Measurements from ENCODE around the gene STAT2. TPM values are rescaled to one million over a fixed set of nuclear protein-coding genes. Genes with fewer than 3 reads are reported as not detected.

The STAT2 gene
- total and polyA plus RNA-seq, 10 of the 15 experiments (the other 5 are each of a cell fraction or from before 2014, with no cell fraction given), result 16.9 to 106 (median 77.9) TPM

DNA sequence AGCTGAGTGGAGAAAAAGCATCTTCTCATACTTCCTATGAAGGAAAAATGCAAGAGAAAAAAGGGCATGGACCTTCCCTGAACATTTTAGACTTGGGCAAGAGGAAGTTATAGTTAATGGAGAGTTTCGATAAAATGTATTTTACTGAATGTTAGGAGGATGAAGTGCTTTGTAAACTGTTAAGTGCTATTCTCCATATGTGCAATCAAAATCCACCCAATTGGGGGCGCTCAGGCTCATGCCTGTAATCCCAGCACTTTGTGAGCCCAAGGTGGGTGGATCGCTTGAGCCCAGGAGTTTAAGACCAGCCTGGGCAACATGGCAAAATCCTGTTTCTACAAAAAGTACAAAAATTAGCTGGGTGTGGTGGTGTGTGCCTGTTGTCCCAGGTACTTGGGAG, 42.2 kb downstream of the STAT2 start:
- ChIA-PET RAD21 (ENCODE audit: unreplicated experiment) (interaction anchor here (3.7 to 5.5 kb wide), 2 partner anchors 42 to 144 kb away, joined by 34 to 71 read pairs; partner anchors contain the start of gene STAT2), SMC1A (ENCODE audit: uncharacterized antibody, unreplicated experiment) (interaction anchor here (2.4 to 2.8 kb wide), 2 partner anchors 131 to 143 kb away, joined by 14 read pairs; partner anchors contain the start of gene TIMELESS), CTCF (interaction anchor here (5.6 kb wide), 1 partner anchor 145 kb away, joined by 76 read pairs; no protein-coding TSS in a partner anchor), POLR2A (interaction anchor here (0.6 to 3.0 kb wide), 3 partner anchors 21 to 144 kb away, joined by 3 to 14 read pairs (median 6); partner anchors contain the start of gene IL23A)
- Histone ChIP-seq H3K27me3 (replicated peaks in 1 of 2; ENCODE audit: control insufficient read depth in 2 of 2, insufficient read depth in 2 of 2, low read length in 1 of 2) (no peaks in the 10 kb centered on the region), H3K4me2 (ENCODE audit: control insufficient read depth, insufficient read depth) (no peak overlapping the region), H3K4me3 (no peak overlapping the region), H3K36me3 (ENCODE audit: control insufficient read depth in 2 of 2, insufficient read depth in 2 of 2, low read length in 1 of 2) (peaks cover 2 to 11% of the 10 kb centered on the region in 2 experiments; a peak in 3 of 4 replicates), H2AFZ (ENCODE audit: control insufficient read depth, low read depth, low read length) (no peak overlapping the region), H3K4me1 (ENCODE audit: control insufficient read depth, insufficient read depth, low read length) (peaks cover 3% of the 10 kb centered on the region), H3K9me3 (replicated peaks; ENCODE audit: control insufficient read depth, insufficient read depth, low read length) (no peaks in the 10 kb centered on the region), H4K20me1 (ENCODE audit: control insufficient read depth, insufficient read depth) (no peaks in the 10 kb centered on the region), H3K27ac (ENCODE audit: control insufficient read depth, insufficient read depth) (no peak overlapping the region), H3K79me2 (ENCODE audit: control insufficient read depth, insufficient read depth, low read length) (peaks cover 19% of the 10 kb centered on the region), H3K9ac (ENCODE audit: control insufficient read depth, insufficient read depth, low read length) (no peak overlapping the region)
- 96% methylated on average over 3 of the region's 3 CpGs for WGBS (ENCODE audit: insufficient coverage, insufficient replicate concordance, low lambda C conversion rate, missing lambda C conversion rate)
- no peak for TF ChIP-seq IRF4 (IDR thresholded peaks at IDR 0.05; ENCODE audit: low read depth, low read length)
- TF ChIP-seq RAD21 (IDR thresholded peaks at IDR 0.05; ENCODE audit: insufficient read depth, low read depth, low read length), result peak; percentile 26; the same call in 1 of the 2 replicates
- BruUV-seq (replicated peaks), result no TSS peak
- ATAC-seq (no peak), DNase-seq (ENCODE audit: low read depth, low spot score) (no peak), FAIRE-seq (no peak)
- intact Hi-C loops (cut with micrococcal nuclease; ENCODE audit: unreplicated experiment), result loop anchor here (5.0 kb wide), 1 partner anchor 200 kb away; the partner anchor contains the start of genes RPL41 and ZC3H10
- in situ Hi-C loops (cut with MboI), result no loop called here

DNA sequence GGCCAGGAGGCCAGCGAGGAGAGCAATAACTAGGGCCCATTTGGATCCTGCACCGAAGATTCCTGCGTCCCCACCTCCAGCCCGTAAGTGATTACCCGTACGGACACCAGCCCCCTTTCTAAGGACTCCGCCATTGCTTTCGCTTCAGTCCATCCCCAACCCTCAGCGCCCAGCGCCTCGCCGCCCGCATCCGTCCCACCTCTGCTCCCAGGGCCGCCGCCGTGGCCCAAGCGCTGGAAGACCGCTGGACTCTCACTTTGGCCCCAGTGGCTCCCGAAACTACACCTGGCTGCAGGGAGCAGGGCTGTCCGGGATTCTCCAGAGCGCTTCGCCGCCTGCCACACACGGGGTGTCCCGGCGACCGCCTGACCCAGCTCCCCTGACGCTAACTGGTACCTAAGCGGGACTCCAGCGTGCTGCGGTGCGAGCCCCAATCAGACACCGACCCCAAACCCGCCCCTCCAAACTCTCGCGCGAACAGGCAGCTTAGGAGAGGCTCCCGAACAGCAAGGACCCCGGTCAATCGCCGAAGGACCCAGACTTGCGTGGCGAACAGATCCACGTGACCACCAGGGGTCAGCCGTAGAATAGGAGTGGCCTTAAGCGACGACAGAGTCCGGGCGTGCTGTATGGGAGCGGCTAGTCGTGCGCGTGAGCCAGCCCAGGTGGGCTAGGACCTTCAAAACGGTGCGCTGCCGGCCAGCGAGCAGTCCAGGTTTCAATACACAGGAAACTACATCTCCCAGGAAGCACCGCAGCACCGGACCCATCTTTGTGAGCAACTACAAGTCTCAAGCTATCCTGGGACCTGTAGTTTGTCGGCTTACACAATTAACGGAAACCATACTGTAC, 44.1 kb downstream of the STAT2 start, which contains the start of gene CNPY2:
Gene CNPY2 (minus strand): TSS at position 367 of the 852 bp plus-strand sequence. CDS start 771 bp downstream, outside the sequence.
- WGBS (ENCODE audit: insufficient coverage, insufficient replicate concordance, low lambda C conversion rate, missing lambda C conversion rate), result under 1% methylated on average over 62 of the region's 62 CpGs
- Histone ChIP-seq H3K9me3 (replicated peaks; ENCODE audit: control insufficient read depth, insufficient read depth, low read length) (no peaks in the 10 kb centered on the region), H3K4me2 (ENCODE audit: control insufficient read depth, insufficient read depth) (peak within 1 kb of the TSS; percentile 96), H4K20me1 (ENCODE audit: control insufficient read depth, insufficient read depth) (no peaks in the 10 kb centered on the region), H2AFZ (ENCODE audit: control insufficient read depth, low read depth, low read length) (peak within 1 kb of the TSS; percentile 98), H3K36me3 (ENCODE audit: control insufficient read depth in 2 of 2, insufficient read depth in 2 of 2, low read length in 1 of 2) (peaks cover 2 to 9% of the 10 kb centered on the region in 2 experiments), H3K9ac (ENCODE audit: control insufficient read depth, insufficient read depth, low read length) (peak within 1 kb of the TSS; percentile 90), H3K4me1 (ENCODE audit: control insufficient read depth, insufficient read depth, low read length) (peaks cover 3% of the 10 kb centered on the region), H3K79me2 (ENCODE audit: control insufficient read depth, insufficient read depth, low read length) (peaks cover 19% of the 10 kb centered on the region), H3K4me3 (peak within 1 kb of the TSS; percentile 97), H3K27me3 (replicated peaks in 1 of 2; ENCODE audit: control insufficient read depth in 2 of 2, insufficient read depth in 2 of 2, low read length in 1 of 2) (no peaks in the 10 kb centered on the region), H3K27ac (ENCODE audit: control insufficient read depth, insufficient read depth) (peak within 1 kb of the TSS; percentile 92)
- intact Hi-C loops (cut with micrococcal nuclease; ENCODE audit: unreplicated experiment), result loop anchor here (1.0 to 5.0 kb wide), 4 partner anchors 18 to 199 kb away; partner anchors contain the start of genes RPL41, STAT2 and ZC3H10
- TSS peak; percentile 83 for BruUV-seq (replicated peaks)
- SMC1A ChIA-PET (ENCODE audit: uncharacterized antibody, unreplicated experiment), result interaction anchor here (0.7 to 2.8 kb wide), 14 partner anchors 9 to 319 kb away, joined by 3 to 25 read pairs (median 4); partner anchors contain the start of genes PAN2, RNF41, STAT2 and TIMELESS
- FAIRE-seq (peak; percentile 99), ATAC-seq (peak; percentile 95), DNase-seq (ENCODE audit: low read depth, low spot score) (peak; percentile 97)
- in situ Hi-C loops (cut with MboI), result no loop called here
- CTCF ChIA-PET, result interaction anchor here (0.9 to 5.6 kb wide), 20 partner anchors 8 to 486 kb away, joined by 3 to 76 read pairs (median 4); partner anchors contain the start of genes ANKRD52, DNAJC14, PAN2 and RNF41
- POLR2A ChIA-PET, result interaction anchor here (0.5 to 3.0 kb wide), 25 partner anchors 10 to 485 kb away, joined by 3 to 26 read pairs (median 5); partner anchors contain the start of genes ESYT1, IL23A, PAN2 and RBMS2
- RAD21 ChIA-PET (ENCODE audit: unreplicated experiment), result interaction anchor here (0.7 to 5.5 kb wide), 14 partner anchors 9 to 321 kb away, joined by 3 to 71 read pairs (median 6); partner anchors contain the start of genes ANKRD52, PAN2, RNF41 and SMARCC2
- peak; percentile 88 for TF ChIP-seq NR2C1 (IDR thresholded peaks at IDR 0.05)
- TF ChIP-seq ZZZ3 (IDR thresholded peaks at IDR 0.05; ENCODE audit: control insufficient read depth, insufficient read length, low read depth), result no peak
- TF ChIP-seq HDGF (IDR thresholded peaks at IDR 0.05), result 0 out of 2 replicates have a peak, but pooled peaks have one; percentile 31
- TF ChIP-seq ZBED1 (IDR thresholded peaks at IDR 0.05; ENCODE audit: borderline replicate concordance), result no peak
- TF ChIP-seq CBFB (IDR thresholded peaks at IDR 0.05; ENCODE audit: low read depth), result peak; percentile 90
- TF ChIP-seq RAD51 (IDR thresholded peaks at IDR 0.05), result peak; percentile 95
- peak; percentile 82 for TF ChIP-seq BRCA1 (IDR thresholded peaks at IDR 0.05; ENCODE audit: low read depth, low read length)
- TF ChIP-seq EED (IDR thresholded peaks at IDR 0.05; ENCODE audit: low read depth), result 0 out of 2 replicates have a peak, but pooled peaks have one; percentile 38
- TF ChIP-seq TBL1XR1 (IDR thresholded peaks at IDR 0.05; ENCODE audit: low read depth, low read length), result peak; percentile 14; the same call in 1 of the 2 replicates
- TF ChIP-seq MYC (IDR thresholded peaks at IDR 0.05; ENCODE audit: insufficient read depth, insufficient read length, insufficient replicate concordance, low read length, severe bottlenecking), result peak; percentile 74
- TF ChIP-seq CHD4 (IDR thresholded peaks at IDR 0.05), result no peak
- no peak for TF ChIP-seq DPF2 (IDR thresholded peaks at IDR 0.05)

All from GM12878 (cell line).